ENCODE measurements around the gene UNC5C. TPM values are rescaled to one million over a fixed set of nuclear protein-coding genes. Genes with fewer than 3 reads are reported as not detected.

Gene UNC5C
- total and polyA plus RNA-seq, 2 of the 8 experiments (the other 6 are each of a cell fraction or from before 2014, with no cell fraction given), result 0.30 to 1.3 TPM

- H3K27ac ChIP-seq (ENCODE audit: low read depth, low read length), result no peak overlapping the region
- no peak for DNase-seq (ENCODE audit: low read depth in 1 of 2, low spot score in 2 of 2)
- no peaks in the 10 kb centered on the region for H3K36me3 ChIP-seq (ENCODE audit: control insufficient read depth in 2 of 4, insufficient read depth in 4 of 4, low read length in 3 of 4)
- H4K91ac ChIP-seq (replicated peaks; ENCODE audit: insufficient read length, low read length), result no peak overlapping the region
- H2BK20ac ChIP-seq (ENCODE audit: low read length), result no peak overlapping the region
- H3K4ac ChIP-seq (replicated peaks; ENCODE audit: insufficient read length, low read depth, low read length), result no peak overlapping the region
- H3K79me1 ChIP-seq (ENCODE audit: low read depth, low read length), result no peaks in the 10 kb centered on the region
- no peak overlapping the region for H3K23ac ChIP-seq (ENCODE audit: insufficient read length)
- H3K23me2 ChIP-seq (ENCODE audit: low read depth, low read length), result no peaks in the 10 kb centered on the region
- no peak overlapping the region for H2BK12ac ChIP-seq (ENCODE audit: low read depth, low read length)
- no peak overlapping the region for H3K9ac ChIP-seq (replicated peaks in 1 of 4; ENCODE audit: extremely low read depth in 1 of 4, low read depth in 3 of 4, low read length in 3 of 4)
- CTCF ChIA-PET (ENCODE audit: partially characterized antibody), result no interaction called here
- FAIRE-seq, result no peak
- 74% methylated on average over 4 of the region's 4 CpGs; no CpG with 5 or more reads in 1 of the 2 experiments for WGBS, 2 experiments (ENCODE audit: extremely low coverage in 1 of 2, insufficient coverage in 1 of 2, insufficient read length in 1 of 2, insufficient replicate concordance in 2 of 2, low coverage in 1 of 2, low lambda C conversion rate in 2 of 2, missing lambda C conversion rate in 1 of 2)
- H4K8ac ChIP-seq (ENCODE audit: extremely low read depth, insufficient read depth, low read length), result no peak overlapping the region
- H2BK5ac ChIP-seq (ENCODE audit: low read depth, low read length), result no peak overlapping the region
- no peaks in the 10 kb centered on the region for H3K4me1 ChIP-seq (replicated peaks in 1 of 4; ENCODE audit: control insufficient read depth in 3 of 4, insufficient read depth in 4 of 4, low read length in 3 of 4)
- no peak overlapping the region for H3K56ac ChIP-seq (replicated peaks; ENCODE audit: insufficient read length, low read depth, low read length)
- no peak overlapping the region for H4K5ac ChIP-seq (ENCODE audit: insufficient read length, low read depth, low read length)
- no peak overlapping the region for H3K14ac ChIP-seq (ENCODE audit: insufficient read length)
- H2AFZ ChIP-seq (ENCODE audit: low read length), result no peak overlapping the region
- no peaks in the 10 kb centered on the region for H4K20me1 ChIP-seq (replicated peaks in 1 of 2; ENCODE audit: control insufficient read depth in 1 of 2, insufficient read depth in 2 of 2, low read length in 2 of 2)
- H2AK5ac ChIP-seq (ENCODE audit: low read depth, low read length), result no peak overlapping the region
- POLR2A ChIA-PET (ENCODE audit: partially characterized antibody), result no interaction called here
- no peak overlapping the region for H2BK15ac ChIP-seq (ENCODE audit: low read length)
- no peak overlapping the region for H2BK120ac ChIP-seq (replicated peaks; ENCODE audit: low read depth, low read length)
- H3K4me3 ChIP-seq (ENCODE audit: extremely low read depth in 1 of 4, insufficient read depth in 2 of 4, low read depth in 3 of 4, low read length in 4 of 4), result no peak overlapping the region
- TF ChIP-seq CBX5 (IDR thresholded peaks at IDR 0.05; ENCODE audit: low read depth, low read length), result no peak
- no peaks in the 10 kb centered on the region for H3K27me3 ChIP-seq (replicated peaks in 1 of 4; ENCODE audit: control insufficient read depth in 3 of 4, extremely low read depth in 1 of 4, insufficient read depth in 3 of 4, low read length in 3 of 4)
- H3K18ac ChIP-seq (ENCODE audit: extremely low read depth, low read length), result no peak overlapping the region
- H3K79me2 ChIP-seq (ENCODE audit: control insufficient read depth in 1 of 2, insufficient read depth in 2 of 2, low read length in 2 of 2), result no peaks in the 10 kb centered on the region
- no peaks in the 10 kb centered on the region for H3K9me3 ChIP-seq (ENCODE audit: insufficient read depth in 2 of 2, low read depth in 1 of 2, low read length in 1 of 2)
- no peak overlapping the region for H3K4me2 ChIP-seq (ENCODE audit: insufficient read depth in 1 of 2, low read depth in 2 of 2, low read length in 2 of 2)
Observed at GRCh38 chr4:95535180-95535579, 13.6 kb downstream of the UNC5C start.
